ENCODE measurements around the gene DDOST. TPM values are rescaled to one million over a fixed set of nuclear protein-coding genes. Genes with fewer than 3 reads are reported as not detected.

The DDOST gene
- total and polyA plus RNA-seq, 8 donors: 189 to 246 (median 202) TPM

- TF ChIP-seq CTCF (IDR thresholded peaks at IDR 0.05): no peak
- peaks cover 0 to 6% of the 10 kb centered on the region in 2 donors for H3K36me3 ChIP-seq
- no peaks in the 10 kb centered on the region for H3K9me3 ChIP-seq
- H3K4me1 ChIP-seq: peaks cover 13 to 25% of the 10 kb centered on the region in 2 donors
- H3K27ac ChIP-seq: no peak overlapping the region
- ATAC-seq (no peak), DNase-seq (no peak)
- intact Hi-C loops (cut with DNase I): no loop called here
- no peak overlapping the region for H3K4me3 ChIP-seq
- no peaks in the 10 kb centered on the region for H3K27me3 ChIP-seq
These were observed 2.2 kb upstream of the DDOST start for GRCh38 chr1:20663365-20663764.

- H3K36me3 ChIP-seq: peaks cover 0 to 19% of the 10 kb centered on the region in 2 donors
- peak overlapping the region; percentile 57 to 67 for H3K27ac ChIP-seq
- intact Hi-C loops (cut with DNase I): no loop called here
- TF ChIP-seq CTCF (IDR thresholded peaks at IDR 0.05): no peak
- no peaks in the 10 kb centered on the region for H3K9me3 ChIP-seq
- DNase-seq (no peak), ATAC-seq (no peak)
- H3K4me1 ChIP-seq: peaks cover 13 to 28% of the 10 kb centered on the region in 2 donors
- H3K4me3 ChIP-seq: peak overlapping the region; percentile 68 to 94
- no peaks in the 10 kb centered on the region for H3K27me3 ChIP-seq
These were observed 924 bp upstream of the DDOST start for GRCh38 chr1:20662110-20662475.

DNA sequence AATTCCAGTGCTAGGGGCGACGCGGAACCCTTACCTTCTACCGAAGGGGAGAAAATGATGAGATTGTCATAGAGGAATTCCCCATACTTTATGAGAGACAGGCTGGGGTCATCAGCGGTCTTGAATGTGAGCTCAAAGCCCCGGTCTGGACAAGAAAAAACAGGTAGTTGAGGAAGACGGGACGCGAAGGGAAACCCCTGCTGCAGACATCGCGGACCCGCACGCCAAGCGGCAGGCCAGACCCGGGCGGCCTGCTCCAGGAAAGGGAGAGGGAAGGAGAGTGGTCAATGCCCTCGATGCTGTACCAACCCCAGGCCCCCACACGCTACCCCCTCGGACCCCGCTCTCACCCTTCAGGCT is 342 bp downstream of the DDOST start:
- Histone ChIP-seq H3K9me3 (no peaks in the 10 kb centered on the region), H3K27me3 (no peaks in the 10 kb centered on the region), H3K4me1 (peaks cover 13 to 28% of the 10 kb centered on the region in 2 donors), H3K27ac (peak overlapping the region in 1 of 2 donors; percentile 67), H3K36me3 (peaks cover 0 to 31% of the 10 kb centered on the region in 2 donors), H3K4me3 (peak overlapping the region; percentile 68 to 94)
- DNase-seq (no peak), ATAC-seq (no peak)
- no peak for TF ChIP-seq CTCF (IDR thresholded peaks at IDR 0.05)
- intact Hi-C loops (cut with DNase I): no loop called here

DNA sequence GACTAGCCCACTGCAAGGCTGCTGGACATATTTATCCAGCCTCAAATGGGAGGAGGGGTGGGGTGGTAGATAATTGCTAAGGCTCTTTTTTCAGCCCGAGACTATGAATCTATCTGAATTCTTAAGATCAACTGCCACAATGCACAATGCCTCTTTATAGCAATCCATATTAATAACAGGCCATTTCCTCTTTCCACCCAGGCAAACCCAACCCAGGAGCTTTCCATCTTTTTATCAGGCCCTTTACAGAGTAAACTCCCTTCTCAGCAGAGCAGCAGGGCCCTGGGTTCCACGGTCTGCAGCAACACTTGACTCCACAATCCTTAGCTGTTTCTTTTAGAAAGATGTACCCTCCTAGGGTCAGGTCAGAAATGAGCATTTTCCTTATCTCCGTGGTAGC is 806 bp downstream of the DDOST start:
- TF ChIP-seq CTCF (IDR thresholded peaks at IDR 0.05): no peak
- Histone ChIP-seq H3K9me3 (no peaks in the 10 kb centered on the region), H3K36me3 (peaks cover 0 to 36% of the 10 kb centered on the region in 2 donors), H3K27ac (peak overlapping the region in 1 of 2 donors; percentile 67), H3K4me3 (peak overlapping the region; percentile 68 to 94), H3K27me3 (no peaks in the 10 kb centered on the region), H3K4me1 (peaks cover 13 to 28% of the 10 kb centered on the region in 2 donors)
- ATAC-seq (no peak), DNase-seq (no peak)
- intact Hi-C loops (cut with DNase I): no loop called here

GRCh38 chr1:20658166-20658915 is 2.8 kb downstream of the DDOST start:
- ATAC-seq: no peak
- Histone ChIP-seq H3K4me1 (peaks cover 13 to 28% of the 10 kb centered on the region in 2 donors), H3K9me3 (no peaks in the 10 kb centered on the region), H3K27ac (no peak overlapping the region), H3K4me3 (no peak overlapping the region), H3K27me3 (no peaks in the 10 kb centered on the region), H3K36me3 (peaks cover 0 to 56% of the 10 kb centered on the region in 2 donors)
- no peak for TF ChIP-seq CTCF (IDR thresholded peaks at IDR 0.05)
- no peak for DNase-seq
- intact Hi-C loops (cut with DNase I): no loop called here
